ENCODE measurements around the gene NOC3L.

The NOC3L gene

DNA sequence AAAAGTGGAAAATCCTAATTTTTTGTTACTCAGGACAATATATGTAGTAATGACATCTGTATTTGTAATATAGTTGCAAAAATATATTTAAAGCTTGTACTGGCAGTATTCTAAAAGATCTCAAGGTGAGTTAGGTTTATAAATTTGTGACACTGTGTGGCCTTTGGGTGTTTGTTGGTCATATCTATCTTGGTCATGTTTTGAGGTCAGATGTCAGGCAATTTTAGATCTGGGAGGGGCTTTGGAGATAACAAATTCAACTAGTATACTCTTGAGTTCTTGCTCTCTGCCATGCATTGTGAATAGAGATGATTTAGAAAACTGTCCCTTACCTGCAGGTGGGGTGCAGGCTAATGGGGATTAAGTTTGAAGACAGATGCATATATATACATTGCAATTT is 42.7 kb upstream of the NOC3L start:
- Histone ChIP-seq H3K9me3 (no peaks in the 10 kb centered on the region), H3K4me1 (no peaks in the 10 kb centered on the region), H3K4me3 (ENCODE audit: low read depth, low read length) (no peak overlapping the region), H3K36me3 (no peaks in the 10 kb centered on the region), H3K27me3 (no peaks in the 10 kb centered on the region)
- no peak for DNase-seq
- no peak for TF ChIP-seq CTCF (IDR thresholded peaks at IDR 0.05; ENCODE audit: low read depth, low read length)

GRCh38 chr10:94403380-94404213 is 40.9 kb upstream of the NOC3L start:
- DNase-seq, result peak; percentile 38
- TF ChIP-seq CTCF (IDR thresholded peaks at IDR 0.05; ENCODE audit: low read depth, low read length), result no peak
- no peaks in the 10 kb centered on the region for H3K36me3 ChIP-seq
- no peaks in the 10 kb centered on the region for H3K27me3 ChIP-seq
- H3K4me1 ChIP-seq, result no peaks in the 10 kb centered on the region
- H3K4me3 ChIP-seq (ENCODE audit: low read depth, low read length), result peak overlapping the region; percentile 78
- H3K9me3 ChIP-seq, result no peaks in the 10 kb centered on the region

DNA sequence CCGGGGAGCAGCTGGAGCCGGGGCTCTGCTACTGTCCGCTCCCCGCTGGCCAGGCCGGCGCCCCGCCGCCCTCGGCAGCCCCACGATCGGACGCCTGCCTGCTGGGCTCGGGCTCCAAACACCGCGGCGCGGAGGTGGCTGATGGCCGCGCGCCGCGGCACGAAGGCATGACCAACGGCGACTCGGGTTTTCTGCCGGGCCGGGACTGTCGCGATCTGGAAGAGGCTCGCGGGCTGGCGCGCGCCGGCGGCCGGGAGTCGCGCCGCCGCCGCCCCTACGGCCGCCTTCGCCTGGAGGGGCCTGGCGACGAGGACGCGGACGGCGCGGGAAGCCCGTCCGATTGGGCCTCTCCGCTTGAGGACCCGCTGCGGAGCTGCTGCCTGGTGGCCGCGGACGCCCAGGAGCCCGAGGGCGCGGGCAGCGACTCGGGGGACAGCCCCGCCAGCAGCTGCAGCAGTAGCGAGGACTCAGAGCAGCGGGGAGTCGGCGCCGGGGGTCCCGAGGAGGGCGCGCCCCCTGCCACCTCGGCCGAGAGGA is 40.2 kb upstream of the NOC3L start:
- no peaks in the 10 kb centered on the region for H3K36me3 ChIP-seq
- TF ChIP-seq CTCF (IDR thresholded peaks at IDR 0.05; ENCODE audit: low read depth, low read length), result no peak
- H3K27me3 ChIP-seq, result no peaks in the 10 kb centered on the region
- peak overlapping the region; percentile 78 for H3K4me3 ChIP-seq (ENCODE audit: low read depth, low read length)
- no peaks in the 10 kb centered on the region for H3K9me3 ChIP-seq
- DNase-seq, result peak; percentile 59
- no peaks in the 10 kb centered on the region for H3K4me1 ChIP-seq

DNA sequence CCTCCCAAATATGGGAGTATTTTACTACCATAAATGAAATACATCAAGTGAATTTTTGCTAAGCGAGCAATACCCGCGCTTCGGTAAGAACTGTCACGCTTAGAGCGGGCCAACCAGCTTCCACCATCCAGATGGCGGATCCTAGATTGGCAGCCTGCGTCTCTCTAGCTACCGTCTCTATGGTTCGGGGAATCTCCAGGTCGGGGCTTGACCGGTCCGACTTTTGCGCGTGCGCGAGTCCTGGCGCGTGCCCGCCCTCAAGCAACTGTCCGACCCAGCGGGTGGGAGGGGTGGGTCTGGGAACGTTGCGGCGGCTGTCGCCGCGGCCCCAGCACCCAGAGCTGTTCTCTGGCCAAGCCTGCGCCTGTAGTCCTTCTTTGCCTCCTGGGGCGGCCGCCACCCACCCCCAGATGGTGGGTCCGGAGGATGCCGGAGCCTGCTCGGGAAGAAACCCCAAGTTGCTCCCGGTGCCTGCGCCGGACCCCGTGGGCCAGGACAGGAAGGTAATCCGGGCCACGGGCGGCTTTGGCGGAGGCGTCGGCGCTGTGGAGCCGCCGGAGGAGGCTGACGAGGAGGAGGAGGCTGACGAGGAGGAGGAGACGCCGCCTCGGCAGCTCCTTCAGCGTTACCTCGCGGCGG is 39.6 kb upstream of the NOC3L start, which contains the start of gene TBC1D12:
Gene TBC1D12, plus strand, starts transcription at position 338 of the 639 bp plus-strand sequence. Its CDS starts 73 bp downstream, at position 411.
- H3K4me1 ChIP-seq, result no peaks in the 10 kb centered on the region
- no peak for TF ChIP-seq CTCF (IDR thresholded peaks at IDR 0.05; ENCODE audit: low read depth, low read length)
- H3K27me3 ChIP-seq, result no peaks in the 10 kb centered on the region
- no peaks in the 10 kb centered on the region for H3K9me3 ChIP-seq
- DNase-seq, result peak; percentile 95
- H3K4me3 ChIP-seq (ENCODE audit: low read depth, low read length), result peak within 1 kb of the TSS; percentile 78
- no peaks in the 10 kb centered on the region for H3K36me3 ChIP-seq

GRCh38 chr10:94398762-94399161 is 36.0 kb upstream of the NOC3L start:
- Histone ChIP-seq H3K4me3 (ENCODE audit: low read depth, low read length) (no peak overlapping the region), H3K36me3 (no peaks in the 10 kb centered on the region), H3K4me1 (no peaks in the 10 kb centered on the region), H3K9me3 (no peaks in the 10 kb centered on the region), H3K27me3 (no peaks in the 10 kb centered on the region)
- DNase-seq, result no peak
- TF ChIP-seq CTCF (IDR thresholded peaks at IDR 0.05; ENCODE audit: low read depth, low read length), result no peak

All from BE2C (cell line).